Amniotic epithelial cell (primary cell): ENCODE measurements around the gene RCOR1.
A peak's percentile ranks its signal among the peaks of the same experiment; 100 is the strongest.
"Not testable (repeated sequence)": the region's sequence is repeated elsewhere in the genome, so short reads cannot be mapped to it uniquely, and the experiment has no call there.

Experiments used
- DNase-seq: peaks from one replicate; pipeline ENCODE4 v3.0.0-alpha.2; 2010; ENCODE audit warnings: low read depth

RCOR1 gene

GRCh38 chr14:102629808-102630350, 37.4 kb downstream of the RCOR1 start:
- DNase-seq = peak; percentile 49

DNA sequence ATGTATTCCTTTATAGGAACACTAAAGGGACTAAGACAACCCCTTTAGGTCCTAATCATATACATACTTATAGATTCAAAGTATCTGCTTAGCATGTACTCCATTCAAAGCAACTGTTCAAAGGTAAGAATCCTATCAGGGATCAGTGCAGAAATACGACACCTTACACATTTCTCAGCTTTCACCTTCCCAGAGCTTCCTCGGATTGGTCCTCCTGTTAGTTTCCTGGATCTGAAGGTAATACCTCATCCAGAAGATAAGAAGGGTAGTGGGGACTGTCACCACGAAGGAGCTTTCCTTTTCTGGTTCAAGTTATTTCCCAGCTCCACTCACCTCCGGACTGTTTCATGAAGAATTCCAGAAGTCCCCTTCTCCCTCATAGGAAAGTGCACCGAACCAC, 38.0 kb downstream of the RCOR1 start:
- no peak for DNase-seq

DNA sequence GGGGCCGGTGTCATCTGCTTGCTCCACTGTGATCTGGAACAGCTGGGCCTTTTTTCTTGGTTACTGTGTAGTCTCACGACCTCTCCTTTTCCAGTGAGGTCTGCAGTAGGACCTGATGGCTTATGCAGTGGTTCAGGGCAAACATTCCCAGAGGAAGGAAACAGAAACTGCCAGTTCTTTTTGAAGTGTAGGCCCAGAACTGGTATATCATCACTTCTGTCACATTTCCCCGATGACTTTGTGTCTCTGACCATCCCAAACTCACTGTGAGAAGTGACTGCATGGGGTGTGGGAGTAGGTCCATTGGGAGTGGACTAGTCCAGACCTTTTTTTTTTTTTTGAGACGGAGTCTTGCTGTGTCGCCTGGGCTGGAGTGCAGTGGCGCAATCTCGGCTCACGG, 38.4 kb downstream of the RCOR1 start:
- DNase-seq = no peak

DNA sequence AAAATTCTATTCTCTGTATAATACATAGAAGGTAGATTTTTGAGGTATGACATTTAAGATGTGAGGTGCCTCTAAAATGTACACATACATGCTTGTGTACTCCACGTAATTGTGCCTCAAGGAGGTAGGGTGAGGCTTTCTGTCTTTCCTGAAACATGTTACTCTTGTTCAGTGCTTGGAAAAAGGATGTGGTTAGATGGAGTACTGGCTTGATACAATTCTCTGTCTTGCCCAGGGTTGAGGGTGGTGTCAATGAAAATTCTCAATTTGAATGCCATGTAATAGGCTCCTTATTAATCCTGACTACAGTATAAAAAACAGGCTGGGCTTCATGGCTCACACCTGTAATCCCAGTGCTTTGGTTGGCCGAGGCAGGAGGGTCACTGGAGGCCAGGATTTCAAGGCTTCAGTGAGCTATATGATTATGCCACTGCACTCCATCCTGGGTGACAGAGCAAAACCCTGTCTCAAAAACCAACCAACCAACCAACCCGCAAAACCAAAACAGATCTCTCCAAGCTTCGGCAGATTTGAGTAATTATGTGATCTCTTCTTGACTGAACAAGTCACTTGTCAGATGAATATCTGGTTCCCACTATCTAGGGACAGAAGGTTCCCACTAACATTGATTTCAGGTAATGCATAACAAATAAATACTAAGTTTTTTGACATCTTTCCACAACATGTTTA, 41.6 kb downstream of the RCOR1 start:
- DNase-seq = no peak

DNA sequence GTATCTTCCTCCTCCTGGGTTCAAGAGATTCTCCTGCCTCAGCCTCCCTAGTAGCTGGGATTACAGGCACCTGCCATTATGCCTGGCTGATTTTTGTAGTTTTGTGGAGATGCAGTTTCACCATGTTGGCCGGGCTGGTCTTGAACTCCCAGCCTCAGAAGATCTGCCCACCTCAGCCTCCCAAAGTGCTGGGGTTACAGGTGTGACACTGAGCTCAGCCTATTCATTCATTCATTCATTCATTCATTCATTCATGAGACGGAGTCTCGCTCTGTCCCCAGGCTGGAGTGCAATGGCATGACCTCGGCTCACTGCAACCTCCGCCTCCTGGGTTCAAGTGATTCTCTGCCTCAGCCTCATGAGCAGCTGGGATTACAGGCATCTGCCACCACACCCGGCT, 47.2 kb downstream of the RCOR1 start:
- DNase-seq = not testable (repeated sequence)

GRCh38 chr14:102644523-102644922, 52.1 kb downstream of the RCOR1 start:
- no peak for DNase-seq

DNA sequence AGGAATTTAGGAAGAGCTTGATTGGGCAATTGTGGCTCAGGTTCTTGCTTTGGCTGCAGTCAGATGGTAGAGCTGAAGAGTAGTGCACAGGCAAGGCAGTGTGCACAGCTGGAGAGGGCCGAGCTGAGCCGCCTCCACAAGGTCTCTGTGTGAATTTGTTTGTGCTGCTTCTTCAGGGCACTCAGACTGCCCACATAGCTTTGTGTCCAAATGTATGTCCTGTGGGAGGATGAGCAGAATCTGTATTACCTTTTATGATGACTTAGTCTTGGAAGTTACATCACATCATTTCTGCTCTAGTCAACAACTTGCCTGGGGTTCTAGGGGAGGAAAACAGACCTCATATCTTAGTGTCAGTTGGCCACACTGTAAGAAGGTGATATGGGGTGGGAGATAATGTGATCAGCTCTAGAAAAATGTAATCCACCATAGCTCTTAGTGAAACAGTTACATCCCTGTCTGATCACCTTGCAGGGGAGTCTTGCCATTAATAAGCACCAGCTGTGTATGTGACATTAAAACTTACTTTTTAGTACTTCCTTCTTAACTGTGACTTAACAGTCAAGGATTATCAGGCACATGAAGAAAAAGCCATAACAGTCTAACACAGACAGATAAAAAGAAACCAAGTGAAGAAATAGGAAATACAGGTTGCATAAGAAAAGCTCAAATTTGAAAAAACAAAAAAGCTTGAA, 53.4 kb downstream of the RCOR1 start:
- peak; percentile 41 for DNase-seq

- DNase-seq = no peak
Measured at GRCh38 chr14:102646615-102647014, 54.2 kb downstream of the RCOR1 start.

DNA sequence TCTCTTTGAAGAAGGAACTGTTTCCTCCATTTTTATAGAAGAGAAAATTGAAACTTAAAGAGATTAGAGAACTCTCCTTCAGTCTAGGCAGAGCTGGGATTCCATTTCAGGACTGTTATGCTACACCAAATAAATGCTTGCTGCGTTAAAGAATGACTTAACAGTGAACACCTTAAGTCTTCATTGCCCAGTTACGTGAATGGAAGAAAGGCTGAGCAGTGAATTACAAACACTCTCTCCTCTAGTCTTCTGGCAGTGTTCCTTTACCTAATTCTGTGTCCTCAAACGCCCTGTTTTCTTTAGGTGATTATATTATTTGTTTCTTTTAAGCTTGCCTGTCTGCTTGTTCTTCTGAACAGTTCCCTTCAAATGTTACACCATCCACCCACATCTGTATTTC, 59.7 kb downstream of the RCOR1 start:
- DNase-seq = no peak

DNA sequence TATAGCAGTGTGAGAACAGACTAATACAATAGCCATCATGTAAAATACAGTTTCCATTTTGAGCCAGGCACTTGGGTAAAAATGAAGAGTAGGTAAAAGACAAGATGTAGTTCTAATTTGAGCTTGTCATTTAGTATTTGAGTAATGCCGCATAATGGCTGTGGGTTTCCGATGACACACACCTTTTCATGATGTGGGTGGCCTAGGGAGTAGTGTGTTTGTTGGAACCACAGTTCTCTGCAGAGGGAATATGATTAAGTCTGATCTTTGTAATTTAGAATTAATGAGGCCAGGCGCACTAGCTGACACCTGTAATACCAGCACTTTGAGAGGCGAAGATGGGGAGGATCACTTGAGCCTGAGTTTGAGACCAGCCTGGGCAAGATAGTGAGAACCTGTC, 61.8 kb downstream of the RCOR1 start:
- DNase-seq = no peak

DNA sequence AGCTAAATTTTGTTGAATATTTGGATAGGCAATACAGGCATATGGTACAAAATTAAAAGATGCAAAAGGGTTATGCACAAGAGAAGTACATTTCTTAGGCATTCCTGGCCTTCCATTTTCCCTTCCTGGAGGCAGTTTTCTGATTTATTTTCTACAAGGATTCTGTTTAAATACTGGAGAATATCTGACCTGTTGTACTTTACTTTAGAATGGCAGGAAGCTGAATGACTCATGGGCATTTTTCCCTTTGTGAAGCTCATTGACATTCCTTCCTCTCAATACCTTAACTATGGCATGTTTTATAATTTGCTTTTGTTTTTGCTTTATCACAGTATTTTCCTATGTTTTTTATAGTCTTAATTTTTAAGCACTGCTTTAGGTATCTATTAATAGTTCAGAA, 62.7 kb downstream of the RCOR1 start:
- peak; percentile 49 for DNase-seq

DNA sequence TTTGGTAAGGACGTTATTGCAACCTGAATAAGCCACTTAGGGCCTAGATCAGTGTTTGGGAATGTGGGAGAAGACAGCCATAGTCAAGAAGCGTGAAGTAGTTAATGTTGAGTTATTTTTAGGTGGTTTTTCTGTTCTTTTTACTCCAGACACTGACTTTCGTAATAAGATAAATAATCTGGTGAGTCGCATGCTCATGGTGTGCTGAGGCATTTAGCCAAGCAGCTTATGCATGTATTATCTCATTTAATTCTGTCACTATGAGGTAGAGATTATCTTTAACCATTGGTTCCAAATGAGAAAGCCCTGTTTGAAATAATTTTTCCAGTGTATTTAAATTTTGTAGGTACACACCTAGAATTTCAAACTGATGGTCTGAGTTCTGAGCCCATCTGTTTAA, 67.3 kb downstream of the RCOR1 start:
- DNase-seq = peak; percentile 85

GRCh38 chr14:102661614-102662013, 69.2 kb downstream of the RCOR1 start:
- no peak for DNase-seq

DNA sequence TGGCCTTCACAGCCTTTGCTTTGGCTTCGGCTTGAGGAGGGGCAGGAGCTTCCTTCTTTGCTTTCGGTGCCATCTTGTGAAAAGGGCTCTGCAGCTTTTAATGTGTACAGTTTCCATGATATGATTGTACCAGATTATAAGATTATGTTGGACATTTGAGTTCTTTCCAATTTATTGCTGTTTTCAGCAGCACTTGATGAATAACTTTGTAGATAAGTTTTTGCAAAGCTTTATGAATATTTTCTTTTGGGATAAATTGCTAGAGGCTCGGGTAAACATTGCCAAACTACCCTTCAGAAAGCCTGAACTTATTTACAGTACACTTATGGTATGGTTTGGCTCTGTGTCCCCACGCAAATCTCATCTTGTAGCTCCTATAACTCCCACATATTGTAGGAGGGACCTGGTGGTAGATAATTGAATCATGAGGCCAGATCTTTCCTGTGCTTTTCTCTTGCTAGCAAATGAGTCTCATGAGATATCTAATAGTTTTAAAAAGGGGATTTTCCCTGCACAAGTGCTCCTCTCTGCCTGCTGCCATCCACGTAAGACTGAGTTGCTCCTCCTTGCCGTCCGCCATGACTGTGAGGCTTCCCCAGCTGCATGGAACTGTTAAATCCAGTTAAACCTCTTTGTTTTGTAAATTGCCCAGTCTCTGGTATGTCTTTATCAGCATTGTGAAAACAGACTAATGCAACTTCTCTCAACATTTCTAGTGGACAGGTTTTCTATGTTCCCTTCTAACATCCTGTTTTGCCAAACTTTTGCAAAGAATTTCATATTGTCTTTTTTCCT, 70.4 kb downstream of the RCOR1 start:
- peak; percentile 69 for DNase-seq

DNA sequence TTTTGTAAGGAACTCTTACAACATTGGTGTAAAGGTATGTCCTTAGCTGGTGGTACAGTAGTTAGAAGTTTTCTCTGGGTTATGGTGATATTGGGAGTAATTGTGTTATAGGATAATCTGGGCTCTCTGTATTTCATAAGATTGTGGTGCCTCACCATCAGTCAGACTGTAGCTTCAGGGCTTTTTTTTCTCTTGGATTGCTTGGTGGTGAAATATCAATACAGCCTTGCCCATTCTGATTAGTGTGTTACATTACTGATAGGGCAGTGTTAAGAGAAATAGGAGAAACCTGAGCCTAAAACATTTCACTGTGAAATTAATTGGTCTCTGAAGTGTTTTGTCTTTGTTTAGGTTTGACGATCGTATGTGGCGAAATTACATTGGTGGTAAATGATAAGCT, 71.0 kb downstream of the RCOR1 start:
- DNase-seq = no peak

GRCh38 chr14:102665621-102666020, 73.2 kb downstream of the RCOR1 start:
- no peak for DNase-seq

- peak; percentile 46 for DNase-seq
Measured at GRCh38 chr14:102666635-102667034, 74.2 kb downstream of the RCOR1 start.

GRCh38 chr14:102667703-102668102, 75.3 kb downstream of the RCOR1 start:
- no peak for DNase-seq

DNA sequence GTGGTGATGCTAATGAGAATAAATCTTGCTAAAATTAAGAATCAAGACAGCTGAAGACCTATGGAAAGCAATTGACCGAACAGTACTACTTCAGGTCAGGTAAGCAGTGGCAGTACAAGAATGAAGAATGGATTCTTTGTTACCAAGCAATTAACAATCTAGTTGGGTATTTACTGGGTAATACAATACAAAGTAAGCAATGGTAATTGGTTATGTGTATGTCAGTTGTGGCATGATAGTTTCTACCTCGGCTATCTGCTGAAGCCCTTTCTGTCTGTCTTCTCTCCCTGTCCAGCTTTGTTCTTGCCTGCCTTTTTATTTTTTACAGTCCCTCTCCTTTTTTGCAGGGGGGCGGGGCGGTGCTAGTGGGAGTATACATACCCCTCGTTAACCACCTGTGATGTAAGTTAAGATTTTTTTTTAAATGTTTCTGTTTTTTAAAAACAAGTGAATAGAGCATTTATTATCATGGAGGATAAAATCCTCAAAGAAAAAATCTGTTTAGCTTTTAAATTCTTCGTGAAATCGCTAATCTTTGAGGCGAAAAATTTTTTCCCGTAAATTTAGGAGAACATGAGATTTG, 75.9 kb downstream of the RCOR1 start:
- DNase-seq = no peak

GRCh38 chr14:102671410-102671809, 79.0 kb downstream of the RCOR1 start:
- DNase-seq = no peak

DNA sequence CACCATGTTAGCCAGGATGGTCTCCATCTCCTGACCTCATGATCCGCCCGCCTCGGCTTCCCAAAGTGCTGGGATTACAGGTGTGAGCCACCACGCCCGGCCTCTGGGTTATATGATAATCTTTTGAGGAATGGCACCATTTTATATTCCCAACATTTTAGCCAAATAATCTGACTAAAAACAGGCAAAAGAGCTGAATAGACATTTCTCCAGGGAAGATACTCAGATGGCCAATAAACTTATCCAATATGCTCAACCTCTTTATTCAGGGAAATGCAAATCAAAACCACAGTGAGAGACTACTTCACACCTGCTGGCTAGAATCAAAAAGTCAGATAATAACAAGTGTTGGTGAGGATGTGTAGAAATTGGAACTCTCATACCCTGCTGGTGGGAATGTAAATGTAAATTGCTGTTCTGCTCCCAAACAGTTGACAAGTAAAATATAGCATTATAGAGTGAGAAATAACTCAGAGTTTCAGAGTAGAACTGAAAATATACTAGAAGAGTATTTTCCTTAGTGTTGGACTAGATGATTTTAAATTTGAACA, 80.0 kb downstream of the RCOR1 start:
- no peak for DNase-seq

GRCh38 chr14:102675396-102675795, 82.9 kb downstream of the RCOR1 start:
- no peak for DNase-seq
